Skeletal muscle tissue (tissue), 4 donors: ENCODE results near the gene PTPN13. TPM values are rescaled to one million over a fixed set of nuclear protein-coding genes. Genes with fewer than 3 reads are reported as not detected.

Source experiments
- H3K27ac ChIP-seq: one replicate; pipeline ENCODE4 v1.7.0; 2013; ENCODE audit warnings: mild to moderate bottlenecking, low read depth, low read length, inconsistent platforms
- H3K27me3 ChIP-seq, 3 donors: one replicate each; pipeline ENCODE4 v1.7.0; 2013; ENCODE audit warnings: low read length in 3 of 3; ENCODE audit not compliant: control insufficient read depth in 3 of 3, insufficient read depth in 3 of 3
- H3K36me3 ChIP-seq, 3 donors: one replicate each; pipeline ENCODE4 v1.7.0; 2013; ENCODE audit warnings: low read length in 3 of 3; ENCODE audit not compliant: control insufficient read depth in 3 of 3, insufficient read depth in 3 of 3
- H3K4me1 ChIP-seq, 3 donors: one replicate each; pipeline ENCODE4 v1.7.0; 2013; ENCODE audit warnings: low read length in 3 of 3, mild to moderate bottlenecking in 3 of 3; ENCODE audit not compliant: control insufficient read depth in 3 of 3, insufficient read depth in 3 of 3
- H3K4me3 ChIP-seq, 3 donors: one replicate each; pipeline ENCODE4 v1.7.0; 2013; ENCODE audit warnings: low read length in 3 of 3
- H3K9ac ChIP-seq, 3 donors: one replicate each; pipeline ENCODE4 v1.7.0; 2013; ENCODE audit warnings: low read length in 3 of 3, mild to moderate bottlenecking in 3 of 3, moderate library complexity in 2 of 3, low read depth in 1 of 3
- H3K9me3 ChIP-seq, 3 donors: one replicate each; pipeline ENCODE4 v1.7.0; 2013; ENCODE audit warnings: low read length in 3 of 3; ENCODE audit not compliant: control insufficient read depth in 3 of 3
- total RNA-seq: library from RNA; depleted of rRNA; stranded (reverse); fragments of >200 nt; gene quantifications from one replicate; pipeline ENCODE4 v1.2.3, GENCODE V29; 2014
- donor health status: Osteomylitis.

The PTPN13 gene
- total RNA-seq, 1 donor from 2014 or later, result 21.9 TPM

DNA sequence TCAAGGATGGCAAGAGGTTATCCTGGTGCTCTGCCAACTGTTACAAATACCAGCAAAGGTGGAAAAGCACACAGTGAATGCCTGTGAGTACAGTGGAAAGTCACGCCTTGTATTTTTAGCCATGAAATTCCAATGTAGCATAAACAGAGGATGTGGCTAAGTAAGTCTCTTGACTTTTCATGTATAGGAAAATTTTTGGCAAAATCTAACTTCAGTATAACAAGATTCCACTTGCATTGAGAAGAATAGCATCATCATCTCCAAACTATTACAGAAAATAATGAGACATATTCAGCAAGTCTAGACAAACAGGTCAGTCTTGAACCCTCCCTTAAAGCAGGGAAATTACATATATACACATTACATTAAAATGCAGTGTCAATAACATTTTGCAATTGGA is 247.2 kb downstream of the PTPN13 start:
- Histone ChIP-seq H3K9ac (no peak overlapping the region), H3K27me3 (no peaks in the 10 kb centered on the region), H3K27ac (no peak overlapping the region), H3K36me3 (no peaks in the 10 kb centered on the region), H3K4me3 (no peak overlapping the region), H3K9me3 (no peaks in the 10 kb centered on the region), H3K4me1 (peaks cover 0 to 3% (median 0%) of the 10 kb centered on the region in 3 donors)

DNA sequence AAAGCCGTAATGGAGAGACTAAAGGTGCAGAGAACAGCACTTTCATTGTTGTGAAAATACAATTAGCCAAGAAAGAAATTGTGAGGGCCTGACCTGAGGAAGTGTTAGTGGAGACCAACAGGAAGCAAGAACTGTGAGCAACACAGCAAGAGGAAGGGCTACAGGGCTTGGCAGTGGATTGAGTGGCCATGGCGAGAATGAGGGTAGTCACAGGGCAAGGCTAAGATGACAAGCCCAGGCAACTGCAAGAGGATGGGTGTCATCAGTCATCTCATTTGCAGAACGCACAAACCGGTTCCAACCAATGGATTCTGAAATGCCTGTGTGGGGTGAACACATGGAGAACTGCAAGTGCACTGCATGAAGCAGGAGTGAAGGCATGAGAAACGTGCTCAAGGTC is 251.5 kb downstream of the PTPN13 start:
- H3K27ac ChIP-seq, result no peak overlapping the region

DNA sequence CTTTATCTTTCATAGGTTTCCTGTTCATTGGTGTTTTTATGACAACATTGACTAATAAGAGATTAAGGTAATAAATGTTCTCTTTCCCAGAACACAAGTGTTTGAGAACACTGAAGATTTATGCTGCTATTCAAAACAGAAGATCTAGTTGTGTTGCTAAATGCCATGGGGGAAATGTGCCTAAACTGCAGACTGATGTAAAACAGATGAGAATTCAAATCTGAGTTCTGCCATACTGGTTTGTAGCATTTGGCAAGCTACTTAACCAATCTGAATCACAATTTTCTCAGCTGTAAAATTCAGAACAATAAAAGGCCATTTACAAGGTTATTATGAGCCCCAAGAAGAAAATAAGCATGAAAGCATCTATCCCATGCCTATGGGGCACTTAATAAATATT is 252.8 kb downstream of the PTPN13 start:
- H3K4me3 ChIP-seq, result no peak overlapping the region
- H3K9me3 ChIP-seq, result no peaks in the 10 kb centered on the region
- H3K36me3 ChIP-seq, result no peaks in the 10 kb centered on the region
- peaks cover 5 to 11% (median 10%) of the 10 kb centered on the region in 3 donors for H3K4me1 ChIP-seq
- no peak overlapping the region for H3K27ac ChIP-seq
- no peaks in the 10 kb centered on the region for H3K27me3 ChIP-seq
- no peak overlapping the region for H3K9ac ChIP-seq

More for the DNA sequence above, 251.5 kb downstream of the PTPN13 start:
- Histone ChIP-seq H3K9me3 (no peaks in the 10 kb centered on the region), H3K9ac (no peak overlapping the region), H3K27me3 (no peaks in the 10 kb centered on the region), H3K4me3 (no peak overlapping the region), H3K36me3 (no peaks in the 10 kb centered on the region), H3K4me1 (peaks cover 5 to 11% (median 10%) of the 10 kb centered on the region in 3 donors)

DNA sequence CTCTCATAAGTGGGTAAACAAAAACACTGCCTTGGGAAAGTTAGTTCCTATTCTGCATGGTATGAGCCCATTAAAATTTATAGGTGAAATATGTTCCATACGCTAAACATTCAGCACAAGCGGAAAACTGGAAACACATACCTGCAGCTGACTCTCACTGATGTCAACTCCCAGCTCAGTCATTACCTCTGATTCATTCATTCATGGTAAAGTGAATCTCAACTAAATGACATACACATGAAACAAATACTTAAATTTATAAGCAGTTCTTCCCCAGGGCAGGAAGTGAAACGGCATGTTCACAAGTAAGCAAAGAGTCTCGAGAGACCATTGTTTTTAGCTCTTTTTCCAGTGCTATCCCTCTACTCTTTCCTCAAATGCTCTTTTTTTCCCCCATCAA is 253.5 kb downstream of the PTPN13 start:
- no peak overlapping the region for H3K27ac ChIP-seq

DNA sequence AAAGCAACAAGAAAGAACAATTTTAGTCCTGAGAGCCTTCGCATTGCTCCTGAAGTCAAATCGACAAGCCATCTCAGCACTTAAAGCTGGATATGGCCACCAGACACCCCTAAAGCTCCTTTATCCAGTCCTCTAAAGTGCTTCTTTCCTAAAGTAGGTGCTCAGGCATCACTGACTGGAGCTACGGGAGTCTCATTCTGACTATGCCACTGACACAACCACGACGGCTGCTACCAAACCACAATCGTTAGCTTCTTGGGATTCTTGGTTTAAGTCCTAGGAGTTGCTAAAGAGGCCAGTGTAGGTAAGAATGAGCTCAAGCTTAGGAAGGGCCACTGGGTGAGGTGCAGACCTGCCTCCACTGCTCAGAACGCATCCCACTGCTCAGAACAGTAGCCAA is 254.0 kb downstream of the PTPN13 start:
- H3K9ac ChIP-seq, result no peak overlapping the region
- H3K4me3 ChIP-seq, result peak overlapping the region in 2 of 3 donors; percentile 5 to 41
- no peaks in the 10 kb centered on the region for H3K27me3 ChIP-seq
- H3K36me3 ChIP-seq, result no peaks in the 10 kb centered on the region
- H3K4me1 ChIP-seq, result peaks cover 5 to 11% (median 10%) of the 10 kb centered on the region in 3 donors
- H3K9me3 ChIP-seq, result no peaks in the 10 kb centered on the region
- H3K27ac ChIP-seq, result peak overlapping the region; percentile 34

More for the DNA sequence above, 253.5 kb downstream of the PTPN13 start:
- H3K27me3 ChIP-seq, result no peaks in the 10 kb centered on the region
- no peaks in the 10 kb centered on the region for H3K9me3 ChIP-seq
- no peak overlapping the region for H3K9ac ChIP-seq
- H3K36me3 ChIP-seq, result no peaks in the 10 kb centered on the region
- H3K4me3 ChIP-seq, result no peak overlapping the region
- peaks cover 5 to 11% (median 10%) of the 10 kb centered on the region in 3 donors for H3K4me1 ChIP-seq

DNA sequence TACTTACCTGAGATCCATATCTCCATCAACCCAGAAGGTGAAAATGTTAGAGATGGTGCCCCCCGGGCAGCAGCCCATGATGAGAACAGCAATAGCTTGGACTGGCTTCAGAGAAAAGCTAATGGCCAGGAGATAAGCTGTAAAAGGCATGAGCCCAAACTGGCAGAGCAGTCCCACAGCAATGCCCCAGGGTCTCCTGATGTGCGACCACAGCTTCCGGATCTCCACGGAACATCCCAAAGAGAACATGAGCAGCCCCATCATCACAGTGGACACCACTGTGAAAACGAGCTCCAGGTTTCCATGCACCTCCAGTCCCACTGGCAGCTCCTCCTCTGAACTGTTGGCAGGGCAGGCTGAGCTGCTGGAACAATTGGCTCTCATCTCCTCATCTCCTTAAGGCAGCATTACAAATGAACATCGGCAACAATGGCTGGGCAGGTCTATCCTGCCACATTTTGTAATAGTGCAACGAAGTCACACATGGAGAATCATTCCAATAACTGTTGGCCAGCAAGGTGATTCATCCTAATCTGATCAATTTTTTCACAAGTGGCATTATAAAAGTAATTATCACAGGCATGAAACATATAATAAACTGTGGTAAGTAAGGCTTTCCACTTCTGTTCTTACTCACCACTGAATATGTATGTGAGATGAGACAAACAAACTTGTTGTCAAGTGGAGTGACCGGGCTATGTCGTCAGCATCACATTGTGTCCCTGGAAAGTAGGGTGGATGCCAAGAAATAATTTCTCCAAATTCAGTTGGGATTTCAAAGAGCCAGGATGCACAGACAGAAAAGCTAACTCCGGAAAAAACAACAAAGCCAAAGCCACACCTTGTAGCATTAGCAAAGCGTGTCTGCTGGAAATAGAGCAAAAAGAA is 254.9 kb downstream of the PTPN13 start, which contains the start of gene SLC10A6:
Gene SLC10A6 (minus strand): TSS at position 653 of the 888 bp plus-strand sequence. CDS start 269 bp downstream, at position 384.
- no peaks in the 10 kb centered on the region for H3K9me3 ChIP-seq
- H3K27ac ChIP-seq, result peak within 1 kb of the TSS; percentile 34
- H3K36me3 ChIP-seq, result no peaks in the 10 kb centered on the region
- peaks cover 5 to 11% (median 10%) of the 10 kb centered on the region in 3 donors for H3K4me1 ChIP-seq
- peak within 1 kb of the TSS; percentile 5 to 41 (median 31) for H3K4me3 ChIP-seq
- no peak within 1 kb of the TSS for H3K9ac ChIP-seq
- no peaks in the 10 kb centered on the region for H3K27me3 ChIP-seq

DNA sequence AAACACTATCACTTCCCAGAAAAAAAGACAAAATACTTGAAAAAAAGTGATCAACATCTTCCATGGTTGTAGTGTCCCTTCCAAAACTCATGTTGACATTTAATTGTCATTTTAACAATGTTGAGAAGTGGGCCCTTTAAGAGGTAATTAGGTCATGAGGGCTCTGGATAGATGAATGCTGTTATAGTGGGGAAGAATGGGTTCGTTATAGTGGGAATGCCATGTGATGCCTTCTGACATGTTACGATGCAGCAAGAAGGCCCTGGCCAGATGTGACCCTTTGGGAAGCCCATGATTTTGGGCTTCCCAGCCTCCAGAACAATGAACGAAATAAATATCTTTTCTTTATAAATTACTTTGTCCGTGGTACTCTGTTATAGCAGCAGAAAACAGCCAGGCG is 259.1 kb downstream of the PTPN13 start:
- Histone ChIP-seq H3K27me3 (no peaks in the 10 kb centered on the region), H3K4me3 (no peak overlapping the region), H3K36me3 (no peaks in the 10 kb centered on the region), H3K9me3 (no peaks in the 10 kb centered on the region), H3K4me1 (peaks cover 5 to 8% (median 7%) of the 10 kb centered on the region in 3 donors), H3K27ac (no peak overlapping the region), H3K9ac (no peak overlapping the region)

DNA sequence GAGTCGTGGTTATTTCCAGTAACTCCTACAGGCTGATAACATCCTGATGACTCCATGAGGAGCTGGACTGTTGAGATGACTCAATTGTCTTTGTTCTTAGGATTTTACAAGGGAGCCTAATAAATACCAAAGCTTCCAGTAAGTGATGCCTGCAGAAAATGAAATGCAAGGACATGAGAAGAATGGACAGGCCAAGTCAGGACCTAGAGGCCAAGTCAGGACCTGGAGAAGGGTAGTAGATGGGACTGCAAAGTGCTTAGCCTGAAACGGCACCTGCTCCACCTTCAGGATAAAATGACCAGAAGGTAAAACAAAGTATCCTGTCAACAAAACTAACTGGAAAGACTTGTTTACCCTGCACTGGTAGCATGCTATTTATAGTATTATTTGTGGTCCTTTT is 261.5 kb downstream of the PTPN13 start:
- Histone ChIP-seq H3K9ac (no peak overlapping the region), H3K4me1 (no peaks in the 10 kb centered on the region)

DNA sequence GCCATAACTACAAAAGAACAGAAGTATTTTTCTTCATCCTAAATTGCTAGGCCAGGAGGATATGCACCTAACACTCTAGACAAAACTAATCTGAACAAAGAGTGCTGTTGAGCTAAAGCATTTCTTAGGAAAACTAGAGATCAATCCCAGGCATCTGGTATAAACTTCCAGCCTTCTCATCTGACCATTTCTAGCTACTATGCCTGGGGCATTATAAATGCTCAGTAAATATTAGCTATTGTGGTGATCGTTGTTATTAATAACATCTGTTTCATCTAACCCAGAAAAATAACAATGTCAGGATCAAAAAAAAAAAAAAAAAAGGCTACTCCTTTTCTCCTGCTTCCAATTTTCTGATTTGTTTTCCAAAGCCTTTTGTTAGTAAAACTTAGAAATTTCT is 262.8 kb downstream of the PTPN13 start:
- H3K27ac ChIP-seq, result no peak overlapping the region
- H3K4me3 ChIP-seq, result no peak overlapping the region
- no peaks in the 10 kb centered on the region for H3K36me3 ChIP-seq
- no peaks in the 10 kb centered on the region for H3K27me3 ChIP-seq
- no peaks in the 10 kb centered on the region for H3K9me3 ChIP-seq
- H3K9ac ChIP-seq, result no peak overlapping the region
- no peaks in the 10 kb centered on the region for H3K4me1 ChIP-seq

More for the DNA sequence above, 261.5 kb downstream of the PTPN13 start:
- Histone ChIP-seq H3K27me3 (no peaks in the 10 kb centered on the region), H3K9me3 (no peaks in the 10 kb centered on the region), H3K36me3 (no peaks in the 10 kb centered on the region), H3K27ac (no peak overlapping the region), H3K4me3 (no peak overlapping the region)

DNA sequence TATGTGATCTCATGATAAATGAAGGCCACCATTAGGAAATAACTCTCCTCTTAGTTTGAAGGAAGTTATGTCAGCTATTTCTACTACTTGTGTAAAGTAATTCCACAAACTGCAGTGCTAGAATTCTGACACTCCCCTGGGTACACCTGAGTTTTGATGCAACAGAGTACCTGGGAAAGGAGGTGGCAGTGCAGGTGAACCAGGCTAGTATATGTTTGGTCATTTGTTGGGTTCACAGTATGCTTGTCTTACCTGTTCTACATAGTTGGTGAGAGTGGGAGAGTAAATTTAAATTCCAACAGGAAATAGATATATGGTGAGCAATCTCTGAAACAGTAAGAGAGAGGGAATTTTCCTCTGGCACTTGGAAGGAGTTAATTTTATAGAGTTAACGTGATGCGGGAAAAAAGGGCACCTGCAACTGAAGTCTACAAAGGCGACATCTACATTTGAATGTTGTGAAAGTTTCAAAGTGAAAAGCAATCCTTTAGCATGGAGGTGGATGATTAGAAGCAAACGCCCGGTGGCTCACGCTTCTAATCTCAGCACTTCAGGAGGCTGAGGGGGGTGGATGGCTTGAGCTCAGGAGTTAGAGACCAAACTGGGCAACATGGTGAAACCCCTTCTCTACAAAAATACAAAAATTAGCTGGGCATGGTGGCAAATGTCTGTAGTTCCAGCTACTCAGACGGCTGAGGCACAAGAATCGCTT is 263.4 kb downstream of the PTPN13 start:
- Histone ChIP-seq H3K4me3 (no peak overlapping the region), H3K4me1 (no peaks in the 10 kb centered on the region), H3K27me3 (no peaks in the 10 kb centered on the region), H3K9me3 (no peaks in the 10 kb centered on the region), H3K36me3 (no peaks in the 10 kb centered on the region), H3K9ac (no peak overlapping the region), H3K27ac (no peak overlapping the region)
